Cardiac muscle cell (in vitro differentiated cells and primary cell): ENCODE measurements around the gene ABLIM1. TPM values are rescaled to one million over a fixed set of nuclear protein-coding genes. Genes with fewer than 3 reads are reported as not detected.

Experiments
- DNase-seq, 2 donors: peaks; one replicate each; pipeline versions ENCODE4 v3.0.0 to v3.0.0-alpha.2; 2010 to 2017; ENCODE audit warnings: low read depth in 1 of 2, low spot score in 1 of 2
- H3K27ac ChIP-seq: fragments of 200-600 bp; sonication (generic); 2 replicates; pipeline ENCODE4 v1.5.1; 2016
- H3K27me3 ChIP-seq: fragments of 200-600 bp; sonication (generic); 2 replicates; pipeline ENCODE4 v1.6.0; 2016; ENCODE audit warnings: control low read depth
- H3K36me3 ChIP-seq: fragments of 200-600 bp; sonication (generic); 2 replicates; pipeline ENCODE4 v1.5.1; 2016; ENCODE audit warnings: control low read depth
- H3K4me1 ChIP-seq: fragments of 200-600 bp; sonication (generic); 2 replicates; pipeline ENCODE4 v1.8.1; 2017; ENCODE audit warnings: low read depth, mild to moderate bottlenecking, mixed run types
- H3K4me3 ChIP-seq: fragments of 200-600 bp; sonication (generic); 2 replicates; pipeline ENCODE4 v1.5.1; 2016; ENCODE audit warnings: mild to moderate bottlenecking
- H3K9me3 ChIP-seq: fragments of 200-600 bp; sonication (generic); 2 replicates; pipeline ENCODE4 v1.5.1; 2017; ENCODE audit warnings: low read depth, mild to moderate bottlenecking, control low read depth
- polyA plus RNA-seq: library from polyadenylated mRNA; unstranded; fragments of >200 nt; fragmentation: Nextera tagmentation; extraction: Ambion mirVana; gene quantifications from 2 replicates; pipeline ENCODE4 v1.2.1, GENCODE V29; 2016
- total RNA-seq: library from RNA; depleted of rRNA; stranded (reverse); fragments of >200 nt; gene quantifications from 2 replicates; pipeline ENCODE4 v1.2.3, GENCODE V29; 2016
- TF ChIP-seq, protein P1 (sequence below): IDR thresholded peaks from 2 replicates; pipeline ENCODE4 v1.5.1; 2012; ENCODE audit warnings: low read depth, mild to moderate bottlenecking, low read length

The ABLIM1 gene
- total and polyA plus RNA-seq, 2 experiments from 2014 or later = 105 to 148 TPM

DNA sequence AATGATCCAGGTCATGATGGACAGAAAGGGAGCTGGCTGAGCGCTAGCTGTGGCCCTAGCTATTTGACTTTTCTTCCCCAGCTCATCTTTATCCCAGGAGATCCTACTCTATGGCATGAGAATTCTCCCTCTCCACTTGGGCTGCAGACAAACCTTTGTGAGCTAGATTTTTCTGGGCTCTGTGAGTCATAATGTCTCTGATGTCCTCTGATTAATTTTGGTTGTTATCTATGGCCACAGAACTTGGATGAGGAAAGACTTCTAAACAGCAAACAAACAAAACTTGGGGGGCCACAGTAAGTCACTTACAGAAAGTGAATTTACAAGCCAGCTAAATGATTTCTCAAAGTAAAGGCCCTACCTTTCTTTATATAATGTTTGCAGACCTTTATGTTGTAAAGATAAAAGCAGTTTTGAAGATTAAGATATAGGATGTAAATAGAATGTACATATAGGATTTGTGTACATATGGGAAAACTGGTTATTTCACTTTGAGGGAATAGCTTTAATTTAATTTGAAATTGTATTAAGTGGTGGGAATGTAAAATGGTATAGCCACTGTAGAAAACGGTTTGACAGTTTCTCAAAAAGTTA is 10.4 kb downstream of the ABLIM1 start:
- H3K27ac ChIP-seq = no peak overlapping the region
- no peaks in the 10 kb centered on the region for H3K27me3 ChIP-seq
- DNase-seq = peak in 1 of 2 donors; percentile 21

DNA sequence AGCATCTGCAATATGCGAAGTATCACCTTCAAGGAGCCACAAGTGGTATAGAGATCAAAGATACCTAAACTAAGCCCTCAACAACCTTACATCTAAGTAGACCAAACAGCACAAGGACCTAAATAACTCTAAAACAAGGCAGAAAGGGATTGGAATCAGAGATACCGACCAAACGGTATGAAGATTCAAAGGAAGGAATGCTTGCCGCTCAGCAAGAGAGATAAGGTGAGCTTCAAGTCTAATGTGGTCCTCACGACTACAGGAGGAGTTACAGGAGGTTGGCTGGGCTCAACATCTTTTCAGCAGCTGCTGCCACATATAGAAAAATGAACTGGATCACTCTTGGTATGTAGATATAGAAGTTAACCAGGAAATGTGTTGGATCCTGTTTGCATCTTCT is 11.6 kb downstream of the ABLIM1 start:
- Histone ChIP-seq H3K27me3 (no peaks in the 10 kb centered on the region), H3K27ac (no peak overlapping the region), H3K36me3 (no peaks in the 10 kb centered on the region), H3K4me1 (peaks cover 7% of the 10 kb centered on the region), H3K9me3 (no peaks in the 10 kb centered on the region), H3K4me3 (no peak overlapping the region)
- TF ChIP-seq, protein P1, sequence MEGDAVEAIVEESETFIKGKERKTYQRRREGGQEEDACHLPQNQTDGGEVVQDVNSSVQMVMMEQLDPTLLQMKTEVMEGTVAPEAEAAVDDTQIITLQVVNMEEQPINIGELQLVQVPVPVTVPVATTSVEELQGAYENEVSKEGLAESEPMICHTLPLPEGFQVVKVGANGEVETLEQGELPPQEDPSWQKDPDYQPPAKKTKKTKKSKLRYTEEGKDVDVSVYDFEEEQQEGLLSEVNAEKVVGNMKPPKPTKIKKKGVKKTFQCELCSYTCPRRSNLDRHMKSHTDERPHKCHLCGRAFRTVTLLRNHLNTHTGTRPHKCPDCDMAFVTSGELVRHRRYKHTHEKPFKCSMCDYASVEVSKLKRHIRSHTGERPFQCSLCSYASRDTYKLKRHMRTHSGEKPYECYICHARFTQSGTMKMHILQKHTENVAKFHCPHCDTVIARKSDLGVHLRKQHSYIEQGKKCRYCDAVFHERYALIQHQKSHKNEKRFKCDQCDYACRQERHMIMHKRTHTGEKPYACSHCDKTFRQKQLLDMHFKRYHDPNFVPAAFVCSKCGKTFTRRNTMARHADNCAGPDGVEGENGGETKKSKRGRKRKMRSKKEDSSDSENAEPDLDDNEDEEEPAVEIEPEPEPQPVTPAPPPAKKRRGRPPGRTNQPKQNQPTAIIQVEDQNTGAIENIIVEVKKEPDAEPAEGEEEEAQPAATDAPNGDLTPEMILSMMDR = no peak
- DNase-seq = no peak

More for the DNA sequence above, 10.4 kb downstream of the ABLIM1 start:
- peaks cover 7% of the 10 kb centered on the region for H3K4me1 ChIP-seq
- TF ChIP-seq, protein P1 = no peak
- no peak overlapping the region for H3K4me3 ChIP-seq
- H3K36me3 ChIP-seq = no peaks in the 10 kb centered on the region
- H3K9me3 ChIP-seq = no peaks in the 10 kb centered on the region

GRCh38 chr10:114645706-114646105 is 12.4 kb downstream of the ABLIM1 start:
- no peak for DNase-seq
- H3K4me1 ChIP-seq = peaks cover 7% of the 10 kb centered on the region
- no peaks in the 10 kb centered on the region for H3K27me3 ChIP-seq
- H3K27ac ChIP-seq = no peak overlapping the region
- H3K4me3 ChIP-seq = no peak overlapping the region
- H3K36me3 ChIP-seq = no peaks in the 10 kb centered on the region
- H3K9me3 ChIP-seq = no peaks in the 10 kb centered on the region
- TF ChIP-seq, protein P1 = no peak

- Histone ChIP-seq H3K4me1 (peaks cover 15% of the 10 kb centered on the region), H3K36me3 (no peaks in the 10 kb centered on the region), H3K27me3 (no peaks in the 10 kb centered on the region), H3K4me3 (no peak overlapping the region), H3K9me3 (no peaks in the 10 kb centered on the region), H3K27ac (no peak overlapping the region)
- no peak for DNase-seq
- TF ChIP-seq, protein P1 = no peak
These were observed 14.9 kb downstream of the ABLIM1 start for GRCh38 chr10:114643158-114643557.

- TF ChIP-seq, protein P1 = no peak
- Histone ChIP-seq H3K27me3 (no peaks in the 10 kb centered on the region), H3K36me3 (no peaks in the 10 kb centered on the region), H3K4me3 (no peak overlapping the region), H3K4me1 (peaks cover 19% of the 10 kb centered on the region), H3K9me3 (no peaks in the 10 kb centered on the region), H3K27ac (no peak overlapping the region)
- DNase-seq = no peak
These were observed 15.3 kb downstream of the ABLIM1 start for GRCh38 chr10:114642729-114643128.
